ENCODE measurements around the gene RAB11A. TPM values are rescaled to one million over a fixed set of nuclear protein-coding genes. Genes with fewer than 3 reads are reported as not detected.

Gene RAB11A
- polyA plus RNA-seq, 1 of the 3 experiments (the other 2 are of a cell fraction), result 352 TPM

- H4K20me1 ChIP-seq (ENCODE audit: insufficient read depth), result peaks cover 14% of the 10 kb centered on the region
- WGBS (ENCODE audit: low lambda C conversion rate), result 96% methylated on average over 3 of the region's 3 CpGs
- no peak overlapping the region for H3K4me2 ChIP-seq
- POLR2A ChIA-PET, result no interaction called here
- H2AFZ ChIP-seq (ENCODE audit: low read depth), result no peak overlapping the region
- CTCF ChIA-PET, result no interaction called here
- no peaks in the 10 kb centered on the region for H3K27me3 ChIP-seq (ENCODE audit: insufficient read depth)
- no peak overlapping the region for H3K9ac ChIP-seq
- no peaks in the 10 kb centered on the region for H3K9me3 ChIP-seq
- no peak overlapping the region for H3K27ac ChIP-seq (ENCODE audit: low read depth in 2 of 2, low read length in 1 of 2)
- peaks cover 52% of the 10 kb centered on the region for H3K79me2 ChIP-seq (ENCODE audit: insufficient read depth)
- TF ChIP-seq, protein P1, sequence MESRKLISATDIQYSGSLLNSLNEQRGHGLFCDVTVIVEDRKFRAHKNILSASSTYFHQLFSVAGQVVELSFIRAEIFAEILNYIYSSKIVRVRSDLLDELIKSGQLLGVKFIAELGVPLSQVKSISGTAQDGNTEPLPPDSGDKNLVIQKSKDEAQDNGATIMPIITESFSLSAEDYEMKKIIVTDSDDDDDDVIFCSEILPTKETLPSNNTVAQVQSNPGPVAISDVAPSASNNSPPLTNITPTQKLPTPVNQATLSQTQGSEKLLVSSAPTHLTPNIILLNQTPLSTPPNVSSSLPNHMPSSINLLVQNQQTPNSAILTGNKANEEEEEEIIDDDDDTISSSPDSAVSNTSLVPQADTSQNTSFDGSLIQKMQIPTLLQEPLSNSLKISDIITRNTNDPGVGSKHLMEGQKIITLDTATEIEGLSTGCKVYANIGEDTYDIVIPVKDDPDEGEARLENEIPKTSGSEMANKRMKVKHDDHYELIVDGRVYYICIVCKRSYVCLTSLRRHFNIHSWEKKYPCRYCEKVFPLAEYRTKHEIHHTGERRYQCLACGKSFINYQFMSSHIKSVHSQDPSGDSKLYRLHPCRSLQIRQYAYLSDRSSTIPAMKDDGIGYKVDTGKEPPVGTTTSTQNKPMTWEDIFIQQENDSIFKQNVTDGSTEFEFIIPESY (IDR thresholded peaks at IDR 0.05; ENCODE audit: borderline replicate concordance, low read depth), result no peak
- TF ChIP-seq PBX3 (IDR thresholded peaks at IDR 0.05) (no peak), EP300 (IDR thresholded peaks at IDR 0.05; ENCODE audit: borderline replicate concordance in 1 of 2, low read depth in 1 of 2, low read length in 1 of 2) (no peak), YY1 (IDR thresholded peaks at IDR 0.05; ENCODE audit: low read depth) (no peak), FOSL2 (IDR thresholded peaks at IDR 0.05; ENCODE audit: borderline replicate concordance, low read depth) (no peak), FOXJ3 (CRISPR knock-in tag; IDR thresholded peaks at IDR 0.05) (no peak), NRF1 (IDR thresholded peaks at IDR 0.05; ENCODE audit: low read depth, low read length) (no peak), TEAD4 (IDR thresholded peaks at IDR 0.05; ENCODE audit: borderline replicate concordance, insufficient read depth) (no peak), EZH2phosphoT487 (IDR thresholded peaks at IDR 0.05; ENCODE audit: borderline replicate concordance, low read depth) (no peak), POLR2AphosphoS5 (IDR thresholded peaks at IDR 0.05; ENCODE audit: low read depth, low read length) (no peak), ELF1 (IDR thresholded peaks at IDR 0.05) (no peak), REST (IDR thresholded peaks at IDR 0.05; ENCODE audit: low read depth, low read length) (no peak), GABPA (IDR thresholded peaks at IDR 0.05; ENCODE audit: low read depth) (no peak), TCF12 (IDR thresholded peaks at IDR 0.05) (no peak), JUND (IDR thresholded peaks at IDR 0.05) (no peak)
- TF ChIP-seq, protein P2, sequence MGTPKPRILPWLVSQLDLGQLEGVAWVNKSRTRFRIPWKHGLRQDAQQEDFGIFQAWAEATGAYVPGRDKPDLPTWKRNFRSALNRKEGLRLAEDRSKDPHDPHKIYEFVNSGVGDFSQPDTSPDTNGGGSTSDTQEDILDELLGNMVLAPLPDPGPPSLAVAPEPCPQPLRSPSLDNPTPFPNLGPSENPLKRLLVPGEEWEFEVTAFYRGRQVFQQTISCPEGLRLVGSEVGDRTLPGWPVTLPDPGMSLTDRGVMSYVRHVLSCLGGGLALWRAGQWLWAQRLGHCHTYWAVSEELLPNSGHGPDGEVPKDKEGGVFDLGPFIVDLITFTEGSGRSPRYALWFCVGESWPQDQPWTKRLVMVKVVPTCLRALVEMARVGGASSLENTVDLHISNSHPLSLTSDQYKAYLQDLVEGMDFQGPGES (IDR thresholded peaks at IDR 0.05; ENCODE audit: low read depth, low read length), result no peak
- no peaks in the 10 kb centered on the region for H3K4me1 ChIP-seq (ENCODE audit: control insufficient read depth in 1 of 2, insufficient read depth in 2 of 2, low read depth in 1 of 2, low read length in 1 of 2)
- no peak for DNase-seq
- H3K4me3 ChIP-seq (ENCODE audit: low read depth in 2 of 2, low read length in 1 of 2), result no peak overlapping the region
- H3F3A ChIP-seq (replicated peaks; ENCODE audit: insufficient read depth), result peaks cover 5% of the 10 kb centered on the region
- H3K36me3 ChIP-seq (replicated peaks in 1 of 2; ENCODE audit: control insufficient read depth in 1 of 2, insufficient read depth in 2 of 2, low read length in 1 of 2), result peaks cover 85 to 88% of the 10 kb centered on the region in 2 experiments
- no peaks in the 10 kb centered on the region for H3K9me2 ChIP-seq
Observed at GRCh38 chr15:65887565-65887964, 18.3 kb downstream of the RAB11A start.
